ENCODE results near the gene FTCD. TPM values are rescaled to one million over a fixed set of nuclear protein-coding genes. Genes with fewer than 3 reads are reported as not detected.

Gene FTCD
- total RNA-seq, 1 experiment from 2014 or later, result 5.9 TPM

GRCh38 chr21:46151261-46151988, 4.0 kb downstream of the FTCD start:
- Histone ChIP-seq H3K9me3 (ENCODE audit: insufficient read depth, low read depth) (no peaks in the 10 kb centered on the region), H3F3A (ENCODE audit: insufficient read depth, low read depth) (peaks cover 11% of the 10 kb centered on the region; the same call in 1 of the 2 replicates), H3K36me3 (ENCODE audit: low read depth) (no peaks in the 10 kb centered on the region), H3K27ac (no peak overlapping the region), H3K27me3 (ENCODE audit: insufficient read depth, low read depth) (no peaks in the 10 kb centered on the region), H3K9me2 (ENCODE audit: insufficient read depth) (no peaks in the 10 kb centered on the region), H2AFZ (no peak overlapping the region), H3K4me1 (replicated peaks; ENCODE audit: insufficient read depth) (no peaks in the 10 kb centered on the region), H3K79me2 (ENCODE audit: low read depth) (no peaks in the 10 kb centered on the region), H3K4me2 (no peak overlapping the region), H3K4me3 (no peak overlapping the region), H4K20me1 (ENCODE audit: insufficient read depth) (no peaks in the 10 kb centered on the region)
- intact Hi-C loops (cut with micrococcal nuclease; ENCODE audit: unreplicated experiment), result no loop called here
- ChIA-PET CTCF (no interaction called here), POLR2A (ENCODE audit: unreplicated experiment) (no interaction called here)
- BruUV-seq (replicated peaks), result no TSS peak
- no peak for DNase-seq
- no peak for TF ChIP-seq EZH2 (IDR thresholded peaks at IDR 0.05; ENCODE audit: low read depth)
- TF ChIP-seq CTCF (conservative IDR thresholded peaks at IDR 0.05), result no peak

GRCh38 chr21:46150491-46151121, 4.8 kb downstream of the FTCD start:
- H3K27ac ChIP-seq, result no peak overlapping the region
- H3K4me3 ChIP-seq, result no peak overlapping the region
- no peak for DNase-seq
- intact Hi-C loops (cut with micrococcal nuclease; ENCODE audit: unreplicated experiment), result no loop called here
- no peak overlapping the region for H3K4me2 ChIP-seq
- H3K4me1 ChIP-seq (replicated peaks; ENCODE audit: insufficient read depth), result no peaks in the 10 kb centered on the region
- TF ChIP-seq EZH2 (IDR thresholded peaks at IDR 0.05; ENCODE audit: low read depth) (no peak), CTCF (conservative IDR thresholded peaks at IDR 0.05) (no peak)
- H3K36me3 ChIP-seq (ENCODE audit: low read depth), result no peaks in the 10 kb centered on the region
- H3K9me2 ChIP-seq (ENCODE audit: insufficient read depth), result no peaks in the 10 kb centered on the region
- H3K9me3 ChIP-seq (ENCODE audit: insufficient read depth, low read depth), result no peaks in the 10 kb centered on the region
- H2AFZ ChIP-seq, result no peak overlapping the region
- no TSS peak for BruUV-seq (replicated peaks)
- no peaks in the 10 kb centered on the region for H3K79me2 ChIP-seq (ENCODE audit: low read depth)
- no peaks in the 10 kb centered on the region for H4K20me1 ChIP-seq (ENCODE audit: insufficient read depth)
- H3K27me3 ChIP-seq (ENCODE audit: insufficient read depth, low read depth), result no peaks in the 10 kb centered on the region
- ChIA-PET POLR2A (ENCODE audit: unreplicated experiment) (no interaction called here), CTCF (no interaction called here)
- peaks cover 13% of the 10 kb centered on the region; the same call in 1 of the 2 replicates for H3F3A ChIP-seq (ENCODE audit: insufficient read depth, low read depth)

GRCh38 chr21:46150073-46150472, 5.3 kb downstream of the FTCD start:
- Histone ChIP-seq H2AFZ (no peak overlapping the region), H3K4me3 (no peak overlapping the region), H3K9me2 (ENCODE audit: insufficient read depth) (no peaks in the 10 kb centered on the region), H3K36me3 (ENCODE audit: low read depth) (no peaks in the 10 kb centered on the region), H3K27me3 (ENCODE audit: insufficient read depth, low read depth) (no peaks in the 10 kb centered on the region), H3K27ac (no peak overlapping the region), H3K4me2 (no peak overlapping the region), H4K20me1 (ENCODE audit: insufficient read depth) (no peaks in the 10 kb centered on the region), H3K4me1 (replicated peaks; ENCODE audit: insufficient read depth) (no peaks in the 10 kb centered on the region), H3K79me2 (ENCODE audit: low read depth) (no peaks in the 10 kb centered on the region), H3K9me3 (ENCODE audit: insufficient read depth, low read depth) (no peaks in the 10 kb centered on the region), H3F3A (ENCODE audit: insufficient read depth, low read depth) (peaks cover 13% of the 10 kb centered on the region; the same call in 1 of the 2 replicates)
- no peak for DNase-seq
- no TSS peak for BruUV-seq (replicated peaks)
- intact Hi-C loops (cut with micrococcal nuclease; ENCODE audit: unreplicated experiment), result no loop called here
- POLR2A ChIA-PET (ENCODE audit: unreplicated experiment), result interaction anchor here (0.7 kb wide), 1 partner anchor 486 kb away, joined by 3 read pairs; no protein-coding TSS in a partner anchor
- CTCF ChIA-PET, result interaction anchor here (0.6 kb wide), 1 partner anchor 362 kb away, joined by 3 read pairs; no protein-coding TSS in a partner anchor
- TF ChIP-seq EZH2 (IDR thresholded peaks at IDR 0.05; ENCODE audit: low read depth) (no peak), CTCF (conservative IDR thresholded peaks at IDR 0.05) (no peak)
